ENCODE data around the gene SPRR5. TPM values are rescaled to one million over a fixed set of nuclear protein-coding genes. Genes with fewer than 3 reads are reported as not detected.

The SPRR5 gene
- total RNA-seq, 6 experiments from 2014 or later, result not detected

DNA sequence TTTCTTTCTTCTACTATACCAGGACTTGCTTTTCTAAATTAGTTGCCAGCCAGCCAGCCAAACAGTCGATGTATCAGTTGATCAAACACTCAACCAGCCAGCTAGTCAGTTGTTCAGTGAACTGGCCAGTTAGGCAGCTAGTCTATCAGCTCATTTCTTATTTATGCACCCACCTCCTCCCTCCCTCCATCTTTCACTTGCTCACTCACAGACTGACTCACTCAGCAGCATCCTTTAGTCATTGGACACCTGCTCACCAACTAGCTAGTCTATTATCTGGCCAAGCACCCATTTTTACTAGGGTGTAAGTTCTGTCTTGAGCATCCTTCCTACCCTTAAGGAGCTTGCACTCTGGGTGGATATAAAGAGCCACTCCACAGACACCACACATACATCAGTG lies 17.5 kb downstream of the SPRR5 start:
- Mint-ChIP-seq H3K27ac (no peak overlapping the region), H3K4me1 (ENCODE audit: low read depth) (no peaks in the 10 kb centered on the region), H3K9me3 (peaks cover 9% of the 10 kb centered on the region; the same call in 1 of the 2 replicates), H3K36me3 (ENCODE audit: low read depth) (no peaks in the 10 kb centered on the region; the same call in 1 of the 2 replicates), H3K4me3 (no peak overlapping the region), H3K27me3 (ENCODE audit: insufficient read depth) (peaks cover 4% of the 10 kb centered on the region)
- TF ChIP-seq, protein P1, sequence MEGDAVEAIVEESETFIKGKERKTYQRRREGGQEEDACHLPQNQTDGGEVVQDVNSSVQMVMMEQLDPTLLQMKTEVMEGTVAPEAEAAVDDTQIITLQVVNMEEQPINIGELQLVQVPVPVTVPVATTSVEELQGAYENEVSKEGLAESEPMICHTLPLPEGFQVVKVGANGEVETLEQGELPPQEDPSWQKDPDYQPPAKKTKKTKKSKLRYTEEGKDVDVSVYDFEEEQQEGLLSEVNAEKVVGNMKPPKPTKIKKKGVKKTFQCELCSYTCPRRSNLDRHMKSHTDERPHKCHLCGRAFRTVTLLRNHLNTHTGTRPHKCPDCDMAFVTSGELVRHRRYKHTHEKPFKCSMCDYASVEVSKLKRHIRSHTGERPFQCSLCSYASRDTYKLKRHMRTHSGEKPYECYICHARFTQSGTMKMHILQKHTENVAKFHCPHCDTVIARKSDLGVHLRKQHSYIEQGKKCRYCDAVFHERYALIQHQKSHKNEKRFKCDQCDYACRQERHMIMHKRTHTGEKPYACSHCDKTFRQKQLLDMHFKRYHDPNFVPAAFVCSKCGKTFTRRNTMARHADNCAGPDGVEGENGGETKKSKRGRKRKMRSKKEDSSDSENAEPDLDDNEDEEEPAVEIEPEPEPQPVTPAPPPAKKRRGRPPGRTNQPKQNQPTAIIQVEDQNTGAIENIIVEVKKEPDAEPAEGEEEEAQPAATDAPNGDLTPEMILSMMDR (IDR thresholded peaks at IDR 0.05), result no peak
- no peak for DNase-seq

DNA sequence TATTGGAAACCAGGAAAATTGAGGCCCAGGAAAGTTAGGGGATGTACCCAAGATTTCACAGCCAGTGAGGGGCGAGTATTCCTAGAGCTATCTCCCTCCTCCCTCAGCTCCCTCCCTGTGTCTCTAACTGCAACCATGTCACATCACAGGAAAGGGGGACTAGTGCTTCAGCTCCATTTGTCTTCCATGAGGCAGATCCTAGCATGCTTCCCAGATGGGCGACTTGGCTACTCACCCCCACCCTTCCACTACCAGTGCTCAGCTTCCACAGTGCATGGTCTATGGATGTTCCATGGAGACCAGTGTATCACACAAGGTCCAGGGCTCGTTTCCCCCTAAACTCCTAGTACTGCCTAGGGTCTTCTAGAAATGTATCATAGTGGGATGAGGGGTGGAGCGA lies 18.8 kb downstream of the SPRR5 start:
- Mint-ChIP-seq H3K9me3 (peaks cover 9% of the 10 kb centered on the region; the same call in 1 of the 2 replicates), H3K27ac (no peak overlapping the region)
- TF ChIP-seq, protein P1 (IDR thresholded peaks at IDR 0.05), result no peak

DNA sequence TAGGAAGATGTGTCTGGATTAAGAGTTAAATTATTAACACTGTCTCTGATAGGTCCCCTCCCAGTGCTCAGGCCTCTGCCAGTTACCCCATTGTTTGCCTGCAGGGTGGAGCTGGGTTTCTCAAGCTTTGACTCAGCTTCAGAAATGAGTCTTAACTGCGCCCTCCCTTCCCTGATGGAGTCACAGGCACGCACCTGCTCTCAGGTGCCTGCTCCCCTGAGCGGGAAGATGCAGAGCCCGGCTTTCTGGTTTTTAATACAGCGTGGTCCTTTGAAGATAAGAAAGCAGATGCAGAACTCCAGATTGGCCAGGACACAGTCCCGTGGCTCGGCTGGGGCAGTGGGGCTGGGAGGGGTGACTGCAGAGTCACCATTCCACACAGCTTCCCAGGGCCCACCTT lies 20.2 kb downstream of the SPRR5 start:
- peaks cover 18% of the 10 kb centered on the region; the same call in 1 of the 2 replicates for H3K9me3 Mint-ChIP-seq
- no peak for DNase-seq
- no peaks in the 10 kb centered on the region for H3K4me1 Mint-ChIP-seq (ENCODE audit: low read depth)
- H3K4me3 Mint-ChIP-seq, result no peak overlapping the region
- H3K27ac Mint-ChIP-seq, result no peak overlapping the region
- TF ChIP-seq, protein P1 (IDR thresholded peaks at IDR 0.05), result no peak
- peaks cover 5% of the 10 kb centered on the region for H3K27me3 Mint-ChIP-seq (ENCODE audit: insufficient read depth)
- H3K36me3 Mint-ChIP-seq (ENCODE audit: low read depth), result no peaks in the 10 kb centered on the region; the same call in 1 of the 2 replicates

More for the DNA sequence above, 18.8 kb downstream of the SPRR5 start:
- H3K27me3 Mint-ChIP-seq (ENCODE audit: insufficient read depth), result peaks cover 5% of the 10 kb centered on the region
- DNase-seq, result no peak
- no peaks in the 10 kb centered on the region for H3K4me1 Mint-ChIP-seq (ENCODE audit: low read depth)
- no peak overlapping the region for H3K4me3 Mint-ChIP-seq
- no peaks in the 10 kb centered on the region; the same call in 1 of the 2 replicates for H3K36me3 Mint-ChIP-seq (ENCODE audit: low read depth)

DNA sequence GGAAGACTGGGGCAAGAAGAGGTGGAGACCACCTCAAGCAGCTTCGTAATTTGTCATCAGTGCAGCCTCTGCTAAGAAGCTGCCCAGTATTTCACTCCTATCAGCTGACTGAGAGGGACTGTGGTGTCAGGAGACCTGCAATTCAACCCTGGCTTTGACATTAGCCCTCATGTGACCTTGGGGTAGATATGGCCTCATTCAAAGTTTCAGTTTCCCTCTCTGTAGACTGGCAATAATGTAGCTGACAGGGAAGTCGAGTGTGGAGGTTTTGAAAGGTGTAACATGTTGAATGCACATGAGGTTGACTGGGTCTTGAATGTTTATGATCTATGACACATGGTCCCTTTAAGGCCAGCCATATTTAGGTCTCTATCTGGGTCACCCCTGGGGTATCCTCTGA lies 21.2 kb downstream of the SPRR5 start:
- no peak overlapping the region for H3K4me3 Mint-ChIP-seq

DNA sequence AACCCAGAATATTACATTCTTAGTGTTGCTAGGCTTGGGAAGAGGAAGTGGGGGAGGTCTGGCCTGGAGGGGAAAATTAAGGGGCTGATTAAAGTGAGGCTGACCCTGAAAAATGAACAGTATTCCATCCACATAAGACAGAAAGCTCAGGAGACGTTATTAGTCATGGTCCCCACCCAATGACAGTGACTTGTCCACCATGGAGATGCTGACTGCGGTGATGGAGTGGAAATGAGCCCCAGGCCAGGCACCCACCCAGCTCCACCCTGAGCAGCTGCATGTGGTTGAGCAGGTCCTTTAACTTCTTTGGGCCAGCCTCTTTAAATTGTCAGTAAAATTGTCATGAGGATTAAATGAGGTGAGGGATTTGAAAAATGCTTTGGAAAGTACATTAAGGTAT lies 22.0 kb downstream of the SPRR5 start:
- DNase-seq, result no peak
- Mint-ChIP-seq H3K36me3 (ENCODE audit: low read depth) (no peaks in the 10 kb centered on the region; the same call in 1 of the 2 replicates), H3K9me3 (peaks cover 31% of the 10 kb centered on the region; the same call in 1 of the 2 replicates), H3K27me3 (ENCODE audit: insufficient read depth) (peaks cover 5% of the 10 kb centered on the region), H3K27ac (no peak overlapping the region), H3K4me3 (no peak overlapping the region), H3K4me1 (ENCODE audit: low read depth) (no peaks in the 10 kb centered on the region)
- TF ChIP-seq, protein P1 (IDR thresholded peaks at IDR 0.05), result no peak

More for the DNA sequence above, 21.2 kb downstream of the SPRR5 start:
- H3K9me3 Mint-ChIP-seq, result peaks cover 25% of the 10 kb centered on the region; the same call in 1 of the 2 replicates
- no peaks in the 10 kb centered on the region; the same call in 1 of the 2 replicates for H3K36me3 Mint-ChIP-seq (ENCODE audit: low read depth)
- TF ChIP-seq, protein P1 (IDR thresholded peaks at IDR 0.05), result no peak
- H3K27ac Mint-ChIP-seq, result no peak overlapping the region
- no peak for DNase-seq
- H3K4me1 Mint-ChIP-seq (ENCODE audit: low read depth), result no peaks in the 10 kb centered on the region
- peaks cover 5% of the 10 kb centered on the region for H3K27me3 Mint-ChIP-seq (ENCODE audit: insufficient read depth)
